Measurements from ENCODE around the gene SECISBP2.
A peak's percentile ranks its signal among the peaks of the same experiment; 100 is the strongest.

The SECISBP2 gene

GRCh38 chr9:89372230-89372816 is 54.0 kb downstream of the SECISBP2 start (continued):
- TF ChIP-seq, protein P1, sequence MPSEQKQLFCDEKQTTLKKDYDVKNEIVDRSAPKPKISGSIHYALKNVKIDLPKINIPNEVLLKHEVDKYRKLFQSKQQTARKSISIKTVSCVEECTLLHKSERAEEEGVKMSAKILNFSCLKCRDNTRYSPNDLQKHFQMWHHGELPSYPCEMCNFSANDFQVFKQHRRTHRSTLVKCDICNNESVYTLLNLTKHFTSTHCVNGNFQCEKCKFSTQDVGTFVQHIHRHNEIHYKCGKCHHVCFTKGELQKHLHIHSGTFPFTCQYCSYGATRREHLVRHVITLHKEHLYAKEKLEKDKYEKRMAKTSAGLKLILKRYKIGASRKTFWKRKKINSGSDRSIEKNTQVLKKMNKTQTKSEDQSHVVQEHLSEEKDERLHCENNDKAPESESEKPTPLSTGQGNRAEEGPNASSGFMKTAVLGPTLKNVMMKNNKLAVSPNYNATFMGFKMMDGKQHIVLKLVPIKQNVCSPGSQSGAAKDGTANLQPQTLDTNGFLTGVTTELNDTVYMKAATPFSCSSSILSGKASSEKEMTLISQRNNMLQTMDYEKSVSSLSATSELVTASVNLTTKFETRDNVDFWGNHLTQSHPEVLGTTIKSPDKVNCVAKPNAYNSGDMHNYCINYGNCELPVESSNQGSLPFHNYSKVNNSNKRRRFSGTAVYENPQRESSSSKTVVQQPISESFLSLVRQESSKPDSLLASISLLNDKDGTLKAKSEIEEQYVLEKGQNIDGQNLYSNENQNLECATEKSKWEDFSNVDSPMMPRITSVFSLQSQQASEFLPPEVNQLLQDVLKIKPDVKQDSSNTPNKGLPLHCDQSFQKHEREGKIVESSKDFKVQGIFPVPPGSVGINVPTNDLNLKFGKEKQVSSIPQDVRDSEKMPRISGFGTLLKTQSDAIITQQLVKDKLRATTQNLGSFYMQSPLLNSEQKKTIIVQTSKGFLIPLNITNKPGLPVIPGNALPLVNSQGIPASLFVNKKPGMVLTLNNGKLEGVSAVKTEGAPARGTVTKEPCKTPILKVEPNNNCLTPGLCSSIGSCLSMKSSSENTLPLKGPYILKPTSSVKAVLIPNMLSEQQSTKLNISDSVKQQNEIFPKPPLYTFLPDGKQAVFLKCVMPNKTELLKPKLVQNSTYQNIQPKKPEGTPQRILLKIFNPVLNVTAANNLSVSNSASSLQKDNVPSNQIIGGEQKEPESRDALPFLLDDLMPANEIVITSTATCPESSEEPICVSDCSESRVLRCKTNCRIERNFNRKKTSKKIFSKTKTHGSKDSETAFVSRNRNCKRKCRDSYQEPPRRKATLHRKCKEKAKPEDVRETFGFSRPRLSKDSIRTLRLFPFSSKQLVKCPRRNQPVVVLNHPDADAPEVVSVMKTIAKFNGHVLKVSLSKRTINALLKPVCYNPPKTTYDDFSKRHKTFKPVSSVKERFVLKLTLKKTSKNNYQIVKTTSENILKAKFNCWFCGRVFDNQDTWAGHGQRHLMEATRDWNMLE (tag by site-specific recombination; conservative IDR thresholded peaks at IDR 0.05; ENCODE audit: low read depth) = no peak
- TF ChIP-seq ZBTB1 (tag by site-specific recombination; IDR thresholded peaks at IDR 0.05) = no peak

DNA sequence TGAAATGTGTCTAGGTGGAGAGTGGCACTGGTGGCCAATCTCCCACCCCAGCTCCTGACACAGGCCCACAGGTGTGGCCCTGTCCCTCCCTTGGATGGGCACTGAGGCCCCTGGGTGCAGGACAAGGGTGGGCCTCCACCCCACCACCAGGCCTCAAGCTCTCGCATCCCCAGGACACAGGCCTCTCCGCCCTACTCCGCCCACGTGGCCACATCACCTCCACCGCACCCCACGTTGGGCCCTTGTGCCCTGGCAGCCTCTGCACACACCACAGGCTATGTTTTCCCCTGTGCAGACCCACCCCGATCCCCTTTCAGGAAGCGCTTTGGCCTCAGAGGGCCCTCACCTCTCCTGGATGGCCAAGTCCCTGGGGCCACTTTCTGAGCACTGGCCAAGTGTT is 54.7 kb downstream of the SECISBP2 start:
- no peaks in the 10 kb centered on the region for H3K9me3 ChIP-seq (ENCODE audit: control insufficient read depth, insufficient read depth, low read depth, low read length)
- H3K4me1 ChIP-seq (ENCODE audit: control insufficient read depth, insufficient read depth, low read length) = no peaks in the 10 kb centered on the region
- no peak overlapping the region for H3K4me3 ChIP-seq (ENCODE audit: low read depth, low read length)
- ChIA-PET CTCF (no interaction called here), POLR2A (no interaction called here)
- H3K27ac ChIP-seq (ENCODE audit: extremely low read depth, low read depth, low read length) = no peak overlapping the region
- peaks cover 0 to 6% of the 10 kb centered on the region in 2 experiments; a peak in 2 of 3 replicates for H3K36me3 ChIP-seq (ENCODE audit: control insufficient read depth in 2 of 2, insufficient read depth in 1 of 2, low read length in 2 of 2)
- peak; percentile 28; the same call in 1 of the 2 replicates for TF ChIP-seq KLF1 (tag by site-specific recombination; IDR thresholded peaks at IDR 0.05)
- no peak for TF ChIP-seq ZXDB (tag by site-specific recombination; IDR thresholded peaks at IDR 0.05)

- no peaks in the 10 kb centered on the region for H3K4me1 ChIP-seq (ENCODE audit: control insufficient read depth, insufficient read depth, low read length)
- TF ChIP-seq TRIM28 (IDR thresholded peaks at IDR 0.05; ENCODE audit: borderline replicate concordance, low read length) = no peak
- no peak for TF ChIP-seq ZNF311 (tag by site-specific recombination; IDR thresholded peaks at IDR 0.05; ENCODE audit: borderline replicate concordance)
- TF ChIP-seq ZBTB21 (tag by site-specific recombination; IDR thresholded peaks at IDR 0.05) = no peak
- no peak for TF ChIP-seq ZNF488 (tag by site-specific recombination; IDR thresholded peaks at IDR 0.05)
- TF ChIP-seq ZBTB8A (tag by site-specific recombination; IDR thresholded peaks at IDR 0.05) = no peak
- no peak for TF ChIP-seq WT1 (tag by site-specific recombination; IDR thresholded peaks at IDR 0.05)
- TF ChIP-seq HOXA7 (CRISPR knock-in tag; IDR thresholded peaks at IDR 0.05; ENCODE audit: borderline replicate concordance) = no peak
- TF ChIP-seq KLF16 (tag by site-specific recombination; IDR thresholded peaks at IDR 0.05) = no peak
- no peak for TF ChIP-seq MYNN (tag by site-specific recombination; IDR thresholded peaks at IDR 0.05; ENCODE audit: borderline replicate concordance)
- no peak for TF ChIP-seq PRDM1 (tag by site-specific recombination; IDR thresholded peaks at IDR 0.05)
- no peak for TF ChIP-seq ZFP41 (tag by site-specific recombination; IDR thresholded peaks at IDR 0.05; ENCODE audit: borderline replicate concordance)
- TF ChIP-seq ZNF645 (tag by site-specific recombination; IDR thresholded peaks at IDR 0.05) = no peak
- no peak for TF ChIP-seq ZXDB (tag by site-specific recombination; IDR thresholded peaks at IDR 0.05)
- TF ChIP-seq ZNF274 (IDR thresholded peaks at IDR 0.05; ENCODE audit: low read length) = no peak
- TF ChIP-seq ZNF274 (tag by site-specific recombination; IDR thresholded peaks at IDR 0.05; ENCODE audit: borderline replicate concordance) = no peak
- no peak for TF ChIP-seq KLF1 (tag by site-specific recombination; IDR thresholded peaks at IDR 0.05)
- no peak for TF ChIP-seq YY1 (tag by site-specific recombination; IDR thresholded peaks at IDR 0.05)
- TF ChIP-seq ZNF510 (tag by site-specific recombination; IDR thresholded peaks at IDR 0.05; ENCODE audit: insufficient replicate concordance) = no peak
- TF ChIP-seq ZNF544 (tag by site-specific recombination; IDR thresholded peaks at IDR 0.05) = no peak
- TF ChIP-seq, protein P2, sequence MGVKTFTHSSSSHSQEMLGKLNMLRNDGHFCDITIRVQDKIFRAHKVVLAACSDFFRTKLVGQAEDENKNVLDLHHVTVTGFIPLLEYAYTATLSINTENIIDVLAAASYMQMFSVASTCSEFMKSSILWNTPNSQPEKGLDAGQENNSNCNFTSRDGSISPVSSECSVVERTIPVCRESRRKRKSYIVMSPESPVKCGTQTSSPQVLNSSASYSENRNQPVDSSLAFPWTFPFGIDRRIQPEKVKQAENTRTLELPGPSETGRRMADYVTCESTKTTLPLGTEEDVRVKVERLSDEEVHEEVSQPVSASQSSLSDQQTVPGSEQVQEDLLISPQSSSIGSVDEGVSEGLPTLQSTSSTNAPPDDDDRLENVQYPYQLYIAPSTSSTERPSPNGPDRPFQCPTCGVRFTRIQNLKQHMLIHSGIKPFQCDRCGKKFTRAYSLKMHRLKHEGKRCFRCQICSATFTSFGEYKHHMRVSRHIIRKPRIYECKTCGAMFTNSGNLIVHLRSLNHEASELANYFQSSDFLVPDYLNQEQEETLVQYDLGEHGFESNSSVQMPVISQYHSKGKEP (tag by site-specific recombination; IDR thresholded peaks at IDR 0.05) = no peak
- TF ChIP-seq ZNF677 (tag by site-specific recombination; IDR thresholded peaks at IDR 0.05) = no peak
- CTCF ChIA-PET = interaction anchor here (0.6 kb wide), 1 partner anchor 77 kb away, joined by 3 read pairs; no protein-coding TSS in a partner anchor
- peaks cover 0 to 17% of the 10 kb centered on the region in 2 experiments; a peak in 2 of 3 replicates for H3K36me3 ChIP-seq (ENCODE audit: control insufficient read depth in 2 of 2, insufficient read depth in 1 of 2, low read length in 2 of 2)
- H3K27ac ChIP-seq (ENCODE audit: extremely low read depth, low read depth, low read length) = no peak overlapping the region
- POLR2A ChIA-PET = interaction anchor here (0.7 kb wide), 1 partner anchor 165 kb away, joined by 3 read pairs; no protein-coding TSS in a partner anchor
- H3K9me3 ChIP-seq (ENCODE audit: control insufficient read depth, insufficient read depth, low read depth, low read length) = no peaks in the 10 kb centered on the region
- no peak overlapping the region for H3K4me3 ChIP-seq (ENCODE audit: low read depth, low read length)
Measured at GRCh38 chr9:89374176-89374575, 55.9 kb downstream of the SECISBP2 start.
